Uterus (tissue), 4 donors: ENCODE data around the gene TFEB. TPM values are rescaled to one million over a fixed set of nuclear protein-coding genes. Genes with fewer than 3 reads are reported as not detected.

Experiments
- DNase-seq, 2 donors: peaks; one replicate each; pipeline ENCODE4 v3.0.0-alpha.2; 2019 to 2020
- H3K27ac ChIP-seq, 2 donors: fragments of 200-600 bp; sonication (generic); 1 replicate in 1 of 2; 2 replicates in 1 of 2; pipeline ENCODE4 v1.5.1; 2016 to 2018
- H3K27me3 ChIP-seq, 2 donors: fragments of 200-600 bp; sonication (generic); one replicate each; pipeline ENCODE4 v1.5.1; 2018 to 2019; ENCODE audit warnings: control low read depth in 1 of 2
- H3K36me3 ChIP-seq, 2 donors: fragments of 200-600 bp; sonication (generic); one replicate each; pipeline ENCODE4 v1.5.1; 2019; ENCODE audit warnings: control low read depth in 1 of 2
- H3K4me1 ChIP-seq, 2 donors: fragments of 200-600 bp; sonication (generic); one replicate each; pipeline ENCODE4 v1.5.1; 2018 to 2019; ENCODE audit warnings: control low read depth in 1 of 2
- H3K4me3 ChIP-seq, 2 donors: fragments of 200-600 bp; sonication (generic); 1 replicate in 1 of 2; 2 replicates in 1 of 2; pipeline ENCODE4 v1.5.1; 2018 to 2019; ENCODE audit warnings: mild to moderate bottlenecking in 1 of 2
- H3K9me3 ChIP-seq, 2 donors: fragments of 200-600 bp; sonication (generic); one replicate each; pipeline ENCODE4 v1.5.1; 2019; ENCODE audit warnings: control low read depth in 1 of 2
- POLR2A ChIP-seq, 2 donors: fragments of 450-650 bp; IDR thresholded peaks; one replicate each; pipeline ENCODE4 v1.6.1; 2016; ENCODE audit warnings: antibody characterized with exemption in 2 of 2, mild to moderate bottlenecking in 1 of 2, moderate library complexity in 1 of 2
- intact Hi-C: fragments of 100-400 bp; cut with DNase I; formaldehyde crosslinking; loops from one replicate; pipeline ENCODE4 v1.15.1; 2023; ENCODE audit warnings: low total_unique reads
- total RNA-seq, 4 donors: library from RNA; depleted of rRNA in 3 of 4; stranded (reverse); fragments of >200 nt in 3 of 4; gene quantifications; one replicate each; pipeline versions ENCODE4 v1.1.0 to v1.2.4, GENCODE V29; 2014 to 2023
- TF ChIP-seq, protein P1 (sequence below), 4 experiments: fragments of 200-600 bp in 2 of 4; fragments of 450-650 bp in 2 of 4; sonication (generic) in 2 of 4; IDR thresholded peaks; one replicate each; pipeline ENCODE4 v1.5.1; 2016 to 2019; ENCODE audit warnings: antibody characterized with exemption in 4 of 4, mild to moderate bottlenecking in 2 of 4, moderate library complexity in 1 of 4
- donor health status: DM: yes; HTN: yes; CAD: no.

Gene TFEB
- total RNA-seq, 4 donors from 2014 or later, result 8.8 to 31.7 (median 17.0) TPM

- H3K9me3 ChIP-seq, result no peaks in the 10 kb centered on the region
- no peaks in the 10 kb centered on the region for H3K4me1 ChIP-seq
- H3K27me3 ChIP-seq, result no peaks in the 10 kb centered on the region
- no peak for TF ChIP-seq POLR2A (IDR thresholded peaks at IDR 0.05)
- TF ChIP-seq, protein P1, sequence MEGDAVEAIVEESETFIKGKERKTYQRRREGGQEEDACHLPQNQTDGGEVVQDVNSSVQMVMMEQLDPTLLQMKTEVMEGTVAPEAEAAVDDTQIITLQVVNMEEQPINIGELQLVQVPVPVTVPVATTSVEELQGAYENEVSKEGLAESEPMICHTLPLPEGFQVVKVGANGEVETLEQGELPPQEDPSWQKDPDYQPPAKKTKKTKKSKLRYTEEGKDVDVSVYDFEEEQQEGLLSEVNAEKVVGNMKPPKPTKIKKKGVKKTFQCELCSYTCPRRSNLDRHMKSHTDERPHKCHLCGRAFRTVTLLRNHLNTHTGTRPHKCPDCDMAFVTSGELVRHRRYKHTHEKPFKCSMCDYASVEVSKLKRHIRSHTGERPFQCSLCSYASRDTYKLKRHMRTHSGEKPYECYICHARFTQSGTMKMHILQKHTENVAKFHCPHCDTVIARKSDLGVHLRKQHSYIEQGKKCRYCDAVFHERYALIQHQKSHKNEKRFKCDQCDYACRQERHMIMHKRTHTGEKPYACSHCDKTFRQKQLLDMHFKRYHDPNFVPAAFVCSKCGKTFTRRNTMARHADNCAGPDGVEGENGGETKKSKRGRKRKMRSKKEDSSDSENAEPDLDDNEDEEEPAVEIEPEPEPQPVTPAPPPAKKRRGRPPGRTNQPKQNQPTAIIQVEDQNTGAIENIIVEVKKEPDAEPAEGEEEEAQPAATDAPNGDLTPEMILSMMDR (IDR thresholded peaks at IDR 0.05), result no peak
- H3K27ac ChIP-seq, result no peak overlapping the region
- intact Hi-C loops, result no loop called here
- no peaks in the 10 kb centered on the region for H3K36me3 ChIP-seq
- no peak for DNase-seq
- H3K4me3 ChIP-seq, result no peak overlapping the region
These were observed 23.9 kb upstream of the TFEB start for GRCh38 chr6:41759106-41759904.

DNA sequence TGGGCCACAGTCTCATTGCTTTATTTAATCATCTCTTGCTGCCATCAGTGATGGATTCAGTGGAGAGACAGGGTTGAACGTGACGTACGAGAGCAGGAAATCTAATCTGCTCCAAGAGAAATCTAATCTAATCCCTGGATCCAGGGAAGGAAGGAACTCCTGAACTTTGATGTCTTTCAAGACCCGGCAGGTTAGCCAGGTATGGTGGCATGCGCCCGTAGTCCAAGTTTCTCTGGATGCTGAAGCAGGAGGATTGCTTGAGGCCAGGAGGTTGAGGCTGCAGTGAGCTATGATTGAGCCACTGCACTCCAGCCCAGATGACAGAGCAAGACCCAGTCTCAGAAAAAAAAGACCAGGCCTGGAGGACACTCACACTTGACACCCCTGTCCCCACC lies 23.2 kb upstream of the TFEB start:
- no peak for DNase-seq
- no peaks in the 10 kb centered on the region for H3K4me1 ChIP-seq
- intact Hi-C loops, result no loop called here

GRCh38 chr6:41757931-41758640 lies 22.7 kb upstream of the TFEB start:
- H3K9me3 ChIP-seq, result no peaks in the 10 kb centered on the region
- TF ChIP-seq, protein P1 (IDR thresholded peaks at IDR 0.05), result no peak
- TF ChIP-seq POLR2A (IDR thresholded peaks at IDR 0.05), result no peak

More for the DNA sequence above, 23.2 kb upstream of the TFEB start:
- Histone ChIP-seq H3K27me3 (no peaks in the 10 kb centered on the region), H3K9me3 (no peaks in the 10 kb centered on the region), H3K36me3 (no peaks in the 10 kb centered on the region), H3K27ac (no peak overlapping the region), H3K4me3 (no peak overlapping the region)
- TF ChIP-seq, protein P1 (IDR thresholded peaks at IDR 0.05), result no peak
- TF ChIP-seq POLR2A (IDR thresholded peaks at IDR 0.05), result no peak

GRCh38 chr6:41757271-41757670 lies 21.9 kb upstream of the TFEB start:
- no peak for DNase-seq
- H3K9me3 ChIP-seq, result no peaks in the 10 kb centered on the region
- no peaks in the 10 kb centered on the region for H3K36me3 ChIP-seq
- no peak for TF ChIP-seq POLR2A (IDR thresholded peaks at IDR 0.05)
- TF ChIP-seq, protein P1 (IDR thresholded peaks at IDR 0.05), result no peak
- H3K27me3 ChIP-seq, result no peaks in the 10 kb centered on the region
- intact Hi-C loops, result no loop called here
- H3K4me1 ChIP-seq, result no peaks in the 10 kb centered on the region
- no peak overlapping the region for H3K4me3 ChIP-seq
- H3K27ac ChIP-seq, result no peak overlapping the region

More at GRCh38 chr6:41757931-41758640, 22.7 kb upstream of the TFEB start:
- intact Hi-C loops, result no loop called here
- Histone ChIP-seq H3K36me3 (no peaks in the 10 kb centered on the region), H3K27ac (no peak overlapping the region), H3K4me1 (no peaks in the 10 kb centered on the region), H3K27me3 (no peaks in the 10 kb centered on the region), H3K4me3 (no peak overlapping the region)
- no peak for DNase-seq

- H3K4me3 ChIP-seq, result no peak overlapping the region
- no peak for TF ChIP-seq POLR2A (IDR thresholded peaks at IDR 0.05)
- no peaks in the 10 kb centered on the region for H3K36me3 ChIP-seq
- no peak for DNase-seq
- H3K4me1 ChIP-seq, result no peaks in the 10 kb centered on the region
- intact Hi-C loops, result no loop called here
- H3K27ac ChIP-seq, result no peak overlapping the region
- H3K27me3 ChIP-seq, result no peaks in the 10 kb centered on the region
- H3K9me3 ChIP-seq, result no peaks in the 10 kb centered on the region
These were observed 20.9 kb upstream of the TFEB start for GRCh38 chr6:41756354-41756753.
